HG02623 (cell line): Measurements from ENCODE around the gene PODXL2.
"Not testable (repeated sequence)": the region's sequence is repeated elsewhere in the genome, so short reads cannot be mapped to it uniquely, and the experiment has no call there.

Experiments used
- ATAC-seq: cut with Tn5 transposase; IDR thresholded peaks from one replicate; pipeline ENCODE4 v1.9.1; 2021; ENCODE audit warnings: moderate library complexity; ENCODE audit not compliant: unreplicated experiment

Gene PODXL2

GRCh38 chr3:127654993-127655392 is 26.0 kb downstream of the PODXL2 start:
- not testable (repeated sequence) for ATAC-seq

- no peak for ATAC-seq
Observed at GRCh38 chr3:127655641-127656040, 26.7 kb downstream of the PODXL2 start.

GRCh38 chr3:127656906-127657305 is 27.9 kb downstream of the PODXL2 start:
- no peak for ATAC-seq

- ATAC-seq: no peak
Observed at GRCh38 chr3:127658234-127658633, 29.2 kb downstream of the PODXL2 start.

- ATAC-seq: no peak
Observed at GRCh38 chr3:127660621-127661251, 31.8 kb downstream of the PODXL2 start.

- ATAC-seq: no peak
Observed at GRCh38 chr3:127661600-127661999, 32.6 kb downstream of the PODXL2 start.

- no peak for ATAC-seq
Observed at GRCh38 chr3:127662001-127662469, 33.0 kb downstream of the PODXL2 start.

- ATAC-seq: no peak
Observed at GRCh38 chr3:127663151-127663550, 34.2 kb downstream of the PODXL2 start.

GRCh38 chr3:127665165-127665564 is 36.2 kb downstream of the PODXL2 start:
- ATAC-seq: no peak

- ATAC-seq: no peak
Observed at GRCh38 chr3:127665586-127665985, 36.6 kb downstream of the PODXL2 start.

GRCh38 chr3:127666676-127667075 is 37.7 kb downstream of the PODXL2 start:
- no peak for ATAC-seq

- no peak for ATAC-seq
Observed at GRCh38 chr3:127667119-127667681, 38.2 kb downstream of the PODXL2 start.

- no peak for ATAC-seq
Observed at GRCh38 chr3:127668906-127669305, 39.9 kb downstream of the PODXL2 start.

- no peak for ATAC-seq
Observed at GRCh38 chr3:127669541-127670228, 40.7 kb downstream of the PODXL2 start.

- no peak for ATAC-seq
Observed at GRCh38 chr3:127670229-127670559, 41.2 kb downstream of the PODXL2 start.

- no peak for ATAC-seq
Observed at GRCh38 chr3:127670761-127671522, 42.0 kb downstream of the PODXL2 start.

GRCh38 chr3:127671523-127672428 is 42.8 kb downstream of the PODXL2 start:
- peak; percentile 11 for ATAC-seq

- ATAC-seq: peak; percentile 62
Observed at GRCh38 chr3:127672429-127673190, 43.6 kb downstream of the PODXL2 start, which contains the start of gene ABTB1. ABTB1 (plus strand) TSS chr3:127672952; CDS start chr3:127673026, 74 bp downstream.

GRCh38 chr3:127673191-127674100 is 44.5 kb downstream of the PODXL2 start:
- ATAC-seq: peak; percentile 28
